Measurements from ENCODE around the gene DUT.

The DUT gene

DNA sequence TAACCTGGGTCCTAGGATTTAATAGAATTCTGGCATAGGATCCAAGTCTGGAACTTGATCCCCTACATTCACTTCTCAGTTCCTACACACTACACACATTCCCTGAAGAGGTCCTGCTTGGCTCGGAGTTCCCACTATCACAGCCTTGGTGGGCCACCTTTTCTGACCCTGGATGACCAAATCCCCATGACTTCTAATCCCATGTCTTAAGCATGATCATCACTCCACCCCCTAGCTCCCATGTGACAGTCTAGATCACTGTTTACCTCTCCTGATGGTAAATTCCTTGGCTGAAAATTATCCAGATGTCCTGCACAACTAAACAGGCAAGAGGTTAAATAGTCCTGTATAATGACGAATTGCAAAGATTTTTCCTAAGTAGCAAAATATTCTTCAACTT, 40.3 kb downstream of the DUT start:
- no peak overlapping the region for H3K27ac ChIP-seq
- TF ChIP-seq, protein P1, sequence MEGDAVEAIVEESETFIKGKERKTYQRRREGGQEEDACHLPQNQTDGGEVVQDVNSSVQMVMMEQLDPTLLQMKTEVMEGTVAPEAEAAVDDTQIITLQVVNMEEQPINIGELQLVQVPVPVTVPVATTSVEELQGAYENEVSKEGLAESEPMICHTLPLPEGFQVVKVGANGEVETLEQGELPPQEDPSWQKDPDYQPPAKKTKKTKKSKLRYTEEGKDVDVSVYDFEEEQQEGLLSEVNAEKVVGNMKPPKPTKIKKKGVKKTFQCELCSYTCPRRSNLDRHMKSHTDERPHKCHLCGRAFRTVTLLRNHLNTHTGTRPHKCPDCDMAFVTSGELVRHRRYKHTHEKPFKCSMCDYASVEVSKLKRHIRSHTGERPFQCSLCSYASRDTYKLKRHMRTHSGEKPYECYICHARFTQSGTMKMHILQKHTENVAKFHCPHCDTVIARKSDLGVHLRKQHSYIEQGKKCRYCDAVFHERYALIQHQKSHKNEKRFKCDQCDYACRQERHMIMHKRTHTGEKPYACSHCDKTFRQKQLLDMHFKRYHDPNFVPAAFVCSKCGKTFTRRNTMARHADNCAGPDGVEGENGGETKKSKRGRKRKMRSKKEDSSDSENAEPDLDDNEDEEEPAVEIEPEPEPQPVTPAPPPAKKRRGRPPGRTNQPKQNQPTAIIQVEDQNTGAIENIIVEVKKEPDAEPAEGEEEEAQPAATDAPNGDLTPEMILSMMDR (conservative IDR thresholded peaks at IDR 0.05): no peak
- TF ChIP-seq ZFX (IDR thresholded peaks at IDR 0.05): no peak

DNA sequence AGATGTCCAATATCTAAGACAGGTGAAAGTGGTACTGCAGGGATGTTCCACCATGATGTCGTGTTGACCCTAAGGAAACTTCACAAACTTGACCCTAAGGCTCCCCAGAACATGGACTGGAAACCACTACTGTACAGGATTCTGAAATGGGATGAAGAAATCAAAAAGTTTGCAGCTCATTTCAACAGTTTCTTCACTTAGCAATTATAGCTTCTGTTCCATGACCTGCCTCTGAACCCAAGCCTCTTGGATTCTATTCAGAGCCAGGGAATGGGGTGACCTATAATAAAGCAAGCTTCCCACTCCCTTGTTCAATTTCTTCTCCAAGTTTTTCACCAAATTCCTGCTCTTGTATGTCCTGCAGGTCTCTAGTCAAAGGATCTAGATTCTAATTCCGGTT, 40.7 kb downstream of the DUT start:
- no peak for TF ChIP-seq ZFX (IDR thresholded peaks at IDR 0.05)
- TF ChIP-seq, protein P1 (conservative IDR thresholded peaks at IDR 0.05): no peak
- no peak overlapping the region for H3K27ac ChIP-seq

DNA sequence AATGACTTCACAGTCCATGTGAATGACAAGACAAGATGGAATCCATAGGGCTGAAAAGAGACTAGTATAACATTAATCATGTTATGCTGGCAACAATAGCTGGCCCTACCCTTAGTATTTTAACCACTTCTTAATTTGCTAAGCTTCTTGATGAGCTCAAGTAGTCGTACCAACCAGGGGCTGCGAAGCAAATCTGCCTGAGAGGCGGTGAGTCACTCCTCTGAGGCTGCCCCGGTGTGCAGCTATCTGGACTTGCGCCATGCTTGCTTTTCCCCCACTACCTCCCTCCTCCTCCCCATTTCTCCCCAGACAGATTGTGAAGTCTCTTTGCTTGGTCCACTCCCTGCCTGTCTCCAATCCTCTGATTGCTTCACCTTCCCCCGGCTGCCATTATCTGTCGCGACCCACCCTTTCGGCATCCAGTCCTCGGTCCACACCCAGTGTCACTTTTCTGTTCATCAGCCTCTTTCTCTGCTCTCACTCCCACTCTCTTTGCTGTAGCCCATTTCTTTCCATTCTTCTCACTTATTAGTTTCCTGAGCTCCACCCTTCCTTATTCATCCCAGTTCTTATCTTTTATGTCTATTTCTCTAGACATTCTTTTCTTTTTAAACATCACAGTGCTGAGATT, 42.7 kb downstream of the DUT start:
- no peak for TF ChIP-seq ZFX (IDR thresholded peaks at IDR 0.05)
- no peak overlapping the region for H3K27ac ChIP-seq

DNA sequence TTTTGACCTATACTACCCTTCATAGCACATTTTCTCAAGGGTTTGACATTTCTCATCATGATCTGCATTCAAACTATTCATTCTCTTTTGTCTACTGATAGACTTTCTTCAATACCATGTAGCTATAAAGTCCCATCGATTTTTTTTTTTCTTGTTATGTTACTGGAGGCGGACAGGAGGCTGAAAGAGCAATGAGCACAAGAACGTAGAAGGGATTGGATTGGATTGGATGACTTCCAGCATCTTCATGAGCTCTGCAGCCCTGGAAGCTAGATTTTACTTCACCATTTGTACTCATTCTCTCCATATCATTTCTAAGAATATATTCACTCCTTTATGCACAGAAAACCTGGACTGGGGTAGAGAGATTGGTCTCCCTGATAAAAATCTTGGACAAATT, 43.2 kb downstream of the DUT start:
- H3K27ac ChIP-seq: no peak overlapping the region
- TF ChIP-seq, protein P1 (conservative IDR thresholded peaks at IDR 0.05): no peak
- no peak for TF ChIP-seq ZFX (IDR thresholded peaks at IDR 0.05)

DNA sequence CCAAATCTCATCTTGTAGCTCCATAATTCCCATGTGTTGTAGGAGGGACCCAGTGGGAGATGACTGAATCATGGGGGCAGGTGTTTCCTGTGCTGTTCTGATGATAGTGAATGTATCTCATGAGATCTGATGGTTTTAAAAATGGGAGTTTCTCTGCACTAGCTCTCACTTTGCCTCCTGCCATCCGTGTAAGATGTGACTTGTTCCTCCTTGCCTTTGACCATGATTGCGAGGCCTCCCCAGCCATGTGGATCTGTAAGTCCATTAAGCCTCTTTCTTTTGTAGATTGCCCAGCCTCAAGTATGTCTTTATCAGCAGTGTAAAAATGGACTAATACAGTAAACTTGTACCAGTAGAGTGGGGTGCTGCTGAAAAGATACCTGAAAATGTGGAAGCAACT, 44.5 kb downstream of the DUT start:
- TF ChIP-seq, protein P1 (conservative IDR thresholded peaks at IDR 0.05): no peak
- no peak for TF ChIP-seq ZFX (IDR thresholded peaks at IDR 0.05)

DNA sequence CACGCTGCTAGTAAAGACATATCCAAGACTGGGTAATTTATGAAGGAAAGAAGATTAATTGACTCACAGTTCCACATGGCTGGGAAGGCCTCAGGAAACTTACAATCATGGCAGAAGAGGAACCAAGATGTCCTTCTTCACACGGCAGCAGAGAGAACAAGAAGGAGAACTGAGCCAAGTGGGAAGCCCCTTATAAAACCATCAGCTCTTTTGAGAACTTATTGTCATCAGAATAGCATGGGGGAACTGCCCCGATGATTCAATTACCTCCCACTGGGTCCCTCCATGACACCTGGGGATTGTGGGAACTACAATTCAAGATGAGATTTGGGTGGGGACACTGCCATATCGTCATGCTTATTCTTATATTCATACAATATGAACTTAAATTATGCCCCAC, 49.0 kb downstream of the DUT start:
- H3K27ac ChIP-seq: no peak overlapping the region
- no peak for TF ChIP-seq ZFX (IDR thresholded peaks at IDR 0.05)
- TF ChIP-seq, protein P1 (conservative IDR thresholded peaks at IDR 0.05): no peak

More for the DNA sequence above, 44.5 kb downstream of the DUT start:
- no peak overlapping the region for H3K27ac ChIP-seq

DNA sequence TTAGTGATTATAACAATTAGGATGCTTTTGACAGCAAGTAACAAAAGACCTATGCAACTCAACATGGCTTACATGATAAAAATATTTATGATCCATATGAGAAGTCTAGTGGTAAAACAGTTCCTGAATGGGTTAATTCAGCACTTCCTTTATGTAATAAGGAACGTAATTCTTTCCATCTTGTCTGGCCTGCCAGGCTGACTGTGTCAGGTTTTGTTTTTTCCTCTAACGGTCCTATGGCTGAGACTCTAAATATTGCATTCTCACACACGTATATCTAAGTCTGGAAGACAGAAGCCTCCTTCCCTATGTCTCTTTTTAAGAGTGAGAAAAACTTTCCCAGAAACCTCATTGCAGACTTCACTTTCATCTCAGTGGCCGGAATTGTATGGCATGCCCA, 50.6 kb downstream of the DUT start:
- no peak for TF ChIP-seq ZFX (IDR thresholded peaks at IDR 0.05)
- TF ChIP-seq, protein P1 (conservative IDR thresholded peaks at IDR 0.05): no peak
- H3K27ac ChIP-seq: no peak overlapping the region

DNA sequence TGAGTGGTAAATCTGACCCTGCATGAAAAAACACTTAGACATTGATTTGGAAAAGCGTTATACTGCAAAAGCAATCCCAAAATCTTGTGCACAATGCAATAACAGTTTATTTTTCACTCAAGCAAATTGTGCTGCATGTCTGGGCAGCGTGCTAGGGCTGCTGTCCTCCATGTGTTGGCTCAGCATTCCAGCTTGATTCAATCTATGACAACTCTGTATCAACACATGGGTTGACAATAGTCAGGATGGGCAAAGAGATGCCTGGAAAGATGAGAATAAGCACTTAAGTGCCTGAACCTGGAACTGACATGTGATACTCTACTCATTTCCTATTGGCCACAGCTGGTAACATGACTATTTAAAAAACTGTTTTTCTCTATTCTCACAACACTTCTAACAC, 51.8 kb downstream of the DUT start:
- no peak for TF ChIP-seq ZFX (IDR thresholded peaks at IDR 0.05)
- TF ChIP-seq, protein P1 (conservative IDR thresholded peaks at IDR 0.05): no peak

More for the DNA sequence above, 51.8 kb downstream of the DUT start:
- no peak overlapping the region for H3K27ac ChIP-seq

All from C4-2B (cell line).